Naive B cell (primary cell): ENCODE data around the gene CRHR2. TPM values are rescaled to one million over a fixed set of nuclear protein-coding genes. Genes with fewer than 3 reads are reported as not detected.

ENCODE experiments used
- ATAC-seq, 2 donors: fragments of 150-1000 bp; cut with Tn5 transposase; 2 replicates each; pipeline ENCODE4 v1.10.0; 2021; ENCODE audit warnings: low read depth in 2 of 2, mild to moderate bottlenecking in 2 of 2, moderate library complexity in 2 of 2
- DNase-seq: peaks from one replicate; pipeline ENCODE4 v3.0.0; 2022
- H3K27ac Mint-ChIP-seq, 6 donors: one replicate each; pipeline ENCODE4 v1.8.0; 2020 to 2022; ENCODE audit warnings: mild to moderate bottlenecking in 6 of 6, mixed read lengths in 6 of 6, moderate library complexity in 5 of 6, inconsistent platforms in 2 of 6
- H3K27me3 Mint-ChIP-seq, 3 donors: one replicate each; pipeline ENCODE4 v1.8.0; 2021 to 2022; ENCODE audit warnings: mixed read lengths in 3 of 3, mild to moderate bottlenecking in 1 of 3
- H3K36me3 Mint-ChIP-seq, 2 donors: one replicate each; pipeline ENCODE4 v1.8.0; 2020 to 2022; ENCODE audit warnings: mixed read lengths in 2 of 2, inconsistent platforms in 1 of 2, mild to moderate bottlenecking in 1 of 2
- H3K4me1 Mint-ChIP-seq, 3 donors: one replicate each; pipeline ENCODE4 v1.8.0; 2020 to 2022; ENCODE audit warnings: mixed read lengths in 3 of 3, inconsistent platforms in 1 of 3, mild to moderate bottlenecking in 1 of 3, moderate library complexity in 1 of 3
- H3K4me3 Mint-ChIP-seq, 8 donors: one replicate each; pipeline ENCODE4 v1.8.0; 2020 to 2022; ENCODE audit warnings: mild to moderate bottlenecking in 8 of 8, mixed read lengths in 8 of 8, moderate library complexity in 8 of 8, inconsistent platforms in 2 of 8
- H3K9me3 Mint-ChIP-seq, 7 donors: one replicate each; pipeline ENCODE4 v1.8.0; 2020 to 2022; ENCODE audit warnings: mixed read lengths in 7 of 7, mild to moderate bottlenecking in 5 of 7, inconsistent platforms in 2 of 7, moderate library complexity in 1 of 7
- polyA plus RNA-seq, 6 donors: library from polyadenylated mRNA; unstranded; fragments of 300-500 nt; fragmentation: Illumina TruSeq; gene quantifications; one replicate each; pipeline ENCODE4 v1.2.3, GENCODE V29; 2021; ENCODE audit warnings: low read depth in 6 of 6

Gene CRHR2
- polyA plus RNA-seq, 6 donors from 2014 or later: not detected

- Mint-ChIP-seq H3K27ac (peak overlapping the region in 1 of 6 donors; percentile 26), H3K4me3 (no peak overlapping the region), H3K36me3 (no peaks in the 10 kb centered on the region), H3K27me3 (peaks cover 49 to 73% (median 64%) of the 10 kb centered on the region in 3 donors), H3K4me1 (peaks cover 13 to 17% (median 16%) of the 10 kb centered on the region in 3 donors), H3K9me3 (no peaks in the 10 kb centered on the region)
- no peak for ATAC-seq
- no peak for DNase-seq
Measured at GRCh38 chr7:30684351-30684750, 2.1 kb upstream of the CRHR2 start.

- H3K27ac Mint-ChIP-seq: no peak overlapping the region
- no peak for ATAC-seq
- peaks cover 13 to 17% (median 16%) of the 10 kb centered on the region in 3 donors for H3K4me1 Mint-ChIP-seq
- H3K27me3 Mint-ChIP-seq: peaks cover 55 to 77% (median 70%) of the 10 kb centered on the region in 3 donors
- H3K36me3 Mint-ChIP-seq: no peaks in the 10 kb centered on the region
- no peak for DNase-seq
- H3K4me3 Mint-ChIP-seq: peak overlapping the region in 4 of 8 donors; percentile 21 to 74 (median 43)
- H3K9me3 Mint-ChIP-seq: no peaks in the 10 kb centered on the region
Measured at GRCh38 chr7:30683816-30684215, 1.6 kb upstream of the CRHR2 start.

- no peaks in the 10 kb centered on the region for H3K9me3 Mint-ChIP-seq
- H3K4me1 Mint-ChIP-seq: peaks cover 13 to 17% (median 16%) of the 10 kb centered on the region in 3 donors
- peaks cover 60 to 82% (median 75%) of the 10 kb centered on the region in 3 donors for H3K27me3 Mint-ChIP-seq
- peak overlapping the region in 5 of 8 donors; percentile 21 to 83 (median 72) for H3K4me3 Mint-ChIP-seq
- ATAC-seq (no peak), DNase-seq (no peak)
- H3K36me3 Mint-ChIP-seq: no peaks in the 10 kb centered on the region
- H3K27ac Mint-ChIP-seq: no peak overlapping the region
Measured at GRCh38 chr7:30683306-30683705, 1.1 kb upstream of the CRHR2 start.

GRCh38 chr7:30681815-30682211, 443 bp downstream of the CRHR2 start:
- Mint-ChIP-seq H3K9me3 (no peaks in the 10 kb centered on the region), H3K36me3 (no peaks in the 10 kb centered on the region), H3K27me3 (peaks cover 67 to 88% (median 84%) of the 10 kb centered on the region in 3 donors), H3K4me3 (peak overlapping the region; percentile 53 to 87 (median 74)), H3K27ac (no peak overlapping the region), H3K4me1 (peaks cover 13 to 17% (median 16%) of the 10 kb centered on the region in 3 donors)
- DNase-seq: no peak
- ATAC-seq: peak in 1 of 2 donors; percentile 21

GRCh38 chr7:30681331-30681797, 892 bp downstream of the CRHR2 start:
- H3K4me3 Mint-ChIP-seq: peak overlapping the region; percentile 53 to 87 (median 74)
- ATAC-seq (no peak), DNase-seq (no peak)
- no peak overlapping the region for H3K27ac Mint-ChIP-seq
- H3K36me3 Mint-ChIP-seq: no peaks in the 10 kb centered on the region
- H3K9me3 Mint-ChIP-seq: no peaks in the 10 kb centered on the region
- H3K4me1 Mint-ChIP-seq: peaks cover 13 to 17% (median 16%) of the 10 kb centered on the region in 3 donors
- peaks cover 71 to 92% (median 89%) of the 10 kb centered on the region in 3 donors for H3K27me3 Mint-ChIP-seq

GRCh38 chr7:30679664-30680063, 2.6 kb downstream of the CRHR2 start:
- ATAC-seq: no peak
- Mint-ChIP-seq H3K27me3 (peaks cover 66 to 88% (median 84%) of the 10 kb centered on the region in 3 donors), H3K4me1 (peaks cover 13 to 17% (median 16%) of the 10 kb centered on the region in 3 donors)

GRCh38 chr7:30678805-30679204, 3.5 kb downstream of the CRHR2 start:
- no peaks in the 10 kb centered on the region for H3K9me3 Mint-ChIP-seq
- no peak overlapping the region for H3K4me3 Mint-ChIP-seq
- H3K36me3 Mint-ChIP-seq: no peaks in the 10 kb centered on the region
- ATAC-seq: no peak
- peaks cover 59 to 81% (median 80%) of the 10 kb centered on the region in 3 donors for H3K27me3 Mint-ChIP-seq
- DNase-seq: no peak
- peak overlapping the region in 1 of 6 donors; percentile 9 for H3K27ac Mint-ChIP-seq
- H3K4me1 Mint-ChIP-seq: peaks cover 13 to 17% (median 16%) of the 10 kb centered on the region in 3 donors

More at GRCh38 chr7:30679664-30680063, 2.6 kb downstream of the CRHR2 start:
- Mint-ChIP-seq H3K36me3 (no peaks in the 10 kb centered on the region), H3K4me3 (no peak overlapping the region), H3K27ac (no peak overlapping the region), H3K9me3 (no peaks in the 10 kb centered on the region)
- DNase-seq: no peak

- Mint-ChIP-seq H3K9me3 (peaks cover 0 to 5% (median 0%) of the 10 kb centered on the region in 7 donors), H3K27me3 (peaks cover 34 to 72% (median 62%) of the 10 kb centered on the region in 3 donors), H3K27ac (no peak overlapping the region), H3K4me1 (no peaks in the 10 kb centered on the region), H3K4me3 (no peak overlapping the region), H3K36me3 (no peaks in the 10 kb centered on the region)
- ATAC-seq (no peak), DNase-seq (no peak)
Measured at GRCh38 chr7:30674876-30675275, 7.4 kb downstream of the CRHR2 start.

GRCh38 chr7:30674420-30674819, 7.8 kb downstream of the CRHR2 start:
- no peak for DNase-seq
- H3K4me1 Mint-ChIP-seq: no peaks in the 10 kb centered on the region
- H3K9me3 Mint-ChIP-seq: peaks cover 0 to 5% (median 0%) of the 10 kb centered on the region in 7 donors
- ATAC-seq: no peak
- no peak overlapping the region for H3K4me3 Mint-ChIP-seq
- peaks cover 35 to 72% (median 62%) of the 10 kb centered on the region in 3 donors for H3K27me3 Mint-ChIP-seq
- H3K27ac Mint-ChIP-seq: no peak overlapping the region
- no peaks in the 10 kb centered on the region for H3K36me3 Mint-ChIP-seq

GRCh38 chr7:30671793-30672465, 10.3 kb downstream of the CRHR2 start:
- Mint-ChIP-seq H3K27me3 (peaks cover 18 to 56% (median 46%) of the 10 kb centered on the region in 3 donors), H3K36me3 (no peaks in the 10 kb centered on the region), H3K4me1 (no peaks in the 10 kb centered on the region), H3K27ac (peak overlapping the region in 1 of 6 donors; percentile 16), H3K9me3 (peaks cover 0 to 5% (median 0%) of the 10 kb centered on the region in 7 donors), H3K4me3 (no peak overlapping the region)
- DNase-seq: no peak
- no peak for ATAC-seq

- Mint-ChIP-seq H3K4me3 (peak overlapping the region in 1 of 8 donors; percentile 43), H3K9me3 (peaks cover 0 to 5% (median 0%) of the 10 kb centered on the region in 7 donors), H3K36me3 (no peaks in the 10 kb centered on the region), H3K27ac (no peak overlapping the region), H3K4me1 (no peaks in the 10 kb centered on the region), H3K27me3 (peaks cover 7 to 41% (median 38%) of the 10 kb centered on the region in 3 donors)
- ATAC-seq: no peak
- no peak for DNase-seq
Measured at GRCh38 chr7:30668102-30668501, 14.2 kb downstream of the CRHR2 start.

- H3K4me1 Mint-ChIP-seq: no peaks in the 10 kb centered on the region
- H3K27ac Mint-ChIP-seq: no peak overlapping the region
- ATAC-seq: no peak
- H3K27me3 Mint-ChIP-seq: peaks cover 7 to 40% (median 39%) of the 10 kb centered on the region in 3 donors
- no peak overlapping the region for H3K4me3 Mint-ChIP-seq
- DNase-seq: no peak
- H3K9me3 Mint-ChIP-seq: peaks cover 0 to 5% (median 0%) of the 10 kb centered on the region in 7 donors
- H3K36me3 Mint-ChIP-seq: no peaks in the 10 kb centered on the region
Measured at GRCh38 chr7:30667172-30667571, 15.1 kb downstream of the CRHR2 start.

GRCh38 chr7:30665449-30665848, 16.8 kb downstream of the CRHR2 start:
- no peak for DNase-seq
- Mint-ChIP-seq H3K36me3 (no peaks in the 10 kb centered on the region), H3K9me3 (no peaks in the 10 kb centered on the region), H3K4me3 (no peak overlapping the region), H3K27me3 (peaks cover 7 to 30% (median 29%) of the 10 kb centered on the region in 3 donors), H3K4me1 (no peaks in the 10 kb centered on the region), H3K27ac (no peak overlapping the region)
- no peak for ATAC-seq

- ATAC-seq: no peak
- Mint-ChIP-seq H3K4me1 (no peaks in the 10 kb centered on the region), H3K36me3 (no peaks in the 10 kb centered on the region), H3K9me3 (no peaks in the 10 kb centered on the region), H3K27ac (no peak overlapping the region), H3K27me3 (peaks cover 6 to 26% (median 25%) of the 10 kb centered on the region in 3 donors), H3K4me3 (no peak overlapping the region)
- DNase-seq: no peak
Measured at GRCh38 chr7:30665043-30665442, 17.2 kb downstream of the CRHR2 start.
